HCT116 (cell line): Measurements from ENCODE around the gene HOXD9. TPM values are rescaled to one million over a fixed set of nuclear protein-coding genes. Genes with fewer than 3 reads are reported as not detected.

ENCODE experiments used
- ATAC-seq: fragments of 200-7000 bp; cut with Tn5 transposase; 2 replicates; pipeline ENCODE4 v1.9.1; 2020; ENCODE audit warnings: mild to moderate bottlenecking, moderate library complexity
- BruUV-seq: library from RNA; stranded (reverse); fragments of 400-500 nt; replicated peaks from 2 replicates; lab custom pipeline; 2021; lab: Mats Ljungman, UMichigan
- CTCF ChIA-PET: fragments of 300-600 bp; sonication (Branson Sonifier 250); formaldehyde crosslinking; loops from one replicate; lab custom pipeline; 2021; ENCODE audit warnings: antibody characterized with exemption; lab: Charles Lee
- POLR2A ChIA-PET: fragments of 300-600, 350-600 bp; sonication (Branson Sonifier 250); formaldehyde crosslinking; loops from one replicate; lab custom pipeline; 2021; ENCODE audit warnings: antibody characterized with exemption; lab: Charles Lee
- RAD21 ChIA-PET, 2 experiments: fragments of 300-600 bp; sonication (Branson Sonifier 250); formaldehyde crosslinking; loops; one replicate each; lab custom pipeline; 2023; ENCODE audit warnings: low total read pairs in 2 of 2; ENCODE audit not compliant: uncharacterized antibody in 2 of 2, unreplicated experiment in 2 of 2, low non-redundant PET in 1 of 2; lab: Charles Lee
- DNase-seq: peaks from one replicate; pipeline ENCODE4 v3.0.0-alpha.2; 2010; ENCODE audit warnings: low read depth, low spot score
- H2AFZ ChIP-seq: fragments of 200-600 bp; shearing (Covaris generic), sonication (generic); 2 replicates; pipeline ENCODE4 v1.6.1; 2017; ENCODE audit warnings: low read depth, mixed run types, mixed read lengths, antibody characterized with exemption, low read length; ENCODE audit not compliant: poor library complexity, severe bottlenecking
- H3K27ac ChIP-seq: 2 replicates; pipeline ENCODE4 v1.5.1; 2012; ENCODE audit warnings: low read depth, low read length
- H3K27me3 ChIP-seq: fragments of 200-600 bp; sonication (generic); 2 replicates; pipeline ENCODE4 v1.6.1; 2016; ENCODE audit warnings: mixed run types, low read length, mixed read lengths; ENCODE audit not compliant: insufficient read depth
- H3K36me3 ChIP-seq, 2 experiments: fragments of 200-500 bp in 1 of 2; fragments of 200-600 bp in 1 of 2; sonication (Bioruptor generic) in 1 of 2; sonication (generic) in 1 of 2; 2 replicates each; pipeline versions ENCODE4 v1.5.1 to v1.6.1; 2014 to 2016; ENCODE audit warnings: low read length in 2 of 2, inconsistent platforms in 1 of 2, mixed read lengths in 1 of 2, mixed run types in 1 of 2; ENCODE audit not compliant: insufficient read depth in 2 of 2, control insufficient read depth in 1 of 2
- H3K4me1 ChIP-seq, 2 experiments: fragments of 200-600 bp in 1 of 2; sonication (generic) in 1 of 2; 2 replicates each; pipeline versions ENCODE4 v1.5.1 to v1.6.1; 2012 to 2017; ENCODE audit warnings: low read length in 2 of 2, inconsistent platforms in 1 of 2, mild to moderate bottlenecking in 1 of 2, mixed read lengths in 1 of 2, mixed run types in 1 of 2, moderate library complexity in 1 of 2; ENCODE audit not compliant: insufficient read depth in 2 of 2, control insufficient read depth in 1 of 2
- H3K4me2 ChIP-seq: fragments of 200-600 bp; sonication (generic); 2 replicates; pipeline ENCODE4 v1.6.1; 2017; ENCODE audit warnings: mixed run types, low read length, mixed read lengths
- H3K4me3 ChIP-seq, 2 experiments: fragments of 200-600 bp in 1 of 2; sonication (generic) in 1 of 2; replicated peaks in 1 of 2; 2 replicates each; pipeline ENCODE4 v1.5.1; 2011 to 2016; ENCODE audit warnings: low read length in 2 of 2, control low read depth in 1 of 2, low read depth in 1 of 2, mild to moderate bottlenecking in 1 of 2, mixed read lengths in 1 of 2, mixed run types in 1 of 2
- H3K79me2 ChIP-seq: fragments of 200-600 bp; sonication (generic); 2 replicates; pipeline ENCODE4 v1.6.1; 2017; ENCODE audit warnings: mild to moderate bottlenecking, mixed run types, low read length, moderate library complexity, mixed read lengths; ENCODE audit not compliant: insufficient read depth
- H3K9ac ChIP-seq: fragments of 200-600 bp; sonication (generic); 2 replicates; pipeline ENCODE4 v1.6.1; 2016; ENCODE audit warnings: low read length, mixed read lengths
- H3K9me2 ChIP-seq: fragments of 200-600 bp; sonication (generic), shearing (Covaris generic); 2 replicates; pipeline ENCODE4 v1.6.1; 2017; ENCODE audit warnings: mixed run types, mild to moderate bottlenecking, moderate library complexity; ENCODE audit not compliant: insufficient read depth
- H3K9me3 ChIP-seq, 2 experiments: fragments of 200-500 bp in 1 of 2; fragments of 200-600 bp in 1 of 2; sonication (Bioruptor generic) in 1 of 2; sonication (generic) in 1 of 2; 2 replicates each; pipeline ENCODE4 v1.6.1; 2014 to 2017; ENCODE audit warnings: low read length in 2 of 2, mixed read lengths in 2 of 2, inconsistent platforms in 1 of 2, low read depth in 1 of 2, mild to moderate bottlenecking in 1 of 2, mixed run types in 1 of 2, moderate library complexity in 1 of 2; ENCODE audit not compliant: control insufficient read depth in 1 of 2, insufficient read depth in 1 of 2
- H4K20me1 ChIP-seq: fragments of 200-600 bp; sonication (generic), shearing (Covaris generic); 2 replicates; pipeline ENCODE4 v1.6.1; 2017; ENCODE audit warnings: mixed run types, mild to moderate bottlenecking, moderate library complexity; ENCODE audit not compliant: insufficient read depth
- EZH2phosphoT487 ChIP-seq: fragments of 200-600 bp; IDR thresholded peaks from 2 replicates; pipeline ENCODE4 v1.6.1; 2018; ENCODE audit warnings: antibody characterized with exemption, borderline replicate concordance
- JUND ChIP-seq: IDR thresholded peaks from 2 replicates; pipeline ENCODE4 v1.6.1; 2012
- SIN3A ChIP-seq: IDR thresholded peaks from 2 replicates; pipeline ENCODE4 v1.6.1; 2012; ENCODE audit warnings: low read depth
- SRF ChIP-seq: IDR thresholded peaks from 2 replicates; pipeline ENCODE4 v1.6.1; 2012; ENCODE audit warnings: low read depth
- intact Hi-C: fragments of 100-400 bp; cut with micrococcal nuclease; formaldehyde crosslinking; loops from 2 replicates; pipeline ENCODE4 v1.10.0; 2022
- total RNA-seq: library from RNA; stranded (reverse); gene quantifications from one replicate; pipeline ENCODE4 v1.2.1, GENCODE V29; 2021; ENCODE audit not compliant: unreplicated experiment
- TF ChIP-seq, protein P1 (sequence below), 3 experiments: fragments of 200-600 bp in 1 of 3; sonication (generic) in 1 of 3; IDR thresholded peaks in 2 of 3; conservative IDR thresholded peaks in 1 of 3; 2 replicates each; pipeline ENCODE4 v1.5.1; 2012 to 2017; ENCODE audit warnings: low read depth in 2 of 3, low read length in 2 of 3, antibody characterized with exemption in 1 of 3, borderline replicate concordance in 1 of 3, control low read depth in 1 of 3, mild to moderate bottlenecking in 1 of 3, mixed read lengths in 1 of 3, mixed run types in 1 of 3, moderate library complexity in 1 of 3; ENCODE audit not compliant: insufficient read depth in 1 of 3
- TF ChIP-seq, protein P2 (sequence below): IDR thresholded peaks from 2 replicates; pipeline ENCODE4 v1.6.1; 2012

HOXD9 gene
- total RNA-seq, 1 experiment from 2014 or later = not detected

DNA sequence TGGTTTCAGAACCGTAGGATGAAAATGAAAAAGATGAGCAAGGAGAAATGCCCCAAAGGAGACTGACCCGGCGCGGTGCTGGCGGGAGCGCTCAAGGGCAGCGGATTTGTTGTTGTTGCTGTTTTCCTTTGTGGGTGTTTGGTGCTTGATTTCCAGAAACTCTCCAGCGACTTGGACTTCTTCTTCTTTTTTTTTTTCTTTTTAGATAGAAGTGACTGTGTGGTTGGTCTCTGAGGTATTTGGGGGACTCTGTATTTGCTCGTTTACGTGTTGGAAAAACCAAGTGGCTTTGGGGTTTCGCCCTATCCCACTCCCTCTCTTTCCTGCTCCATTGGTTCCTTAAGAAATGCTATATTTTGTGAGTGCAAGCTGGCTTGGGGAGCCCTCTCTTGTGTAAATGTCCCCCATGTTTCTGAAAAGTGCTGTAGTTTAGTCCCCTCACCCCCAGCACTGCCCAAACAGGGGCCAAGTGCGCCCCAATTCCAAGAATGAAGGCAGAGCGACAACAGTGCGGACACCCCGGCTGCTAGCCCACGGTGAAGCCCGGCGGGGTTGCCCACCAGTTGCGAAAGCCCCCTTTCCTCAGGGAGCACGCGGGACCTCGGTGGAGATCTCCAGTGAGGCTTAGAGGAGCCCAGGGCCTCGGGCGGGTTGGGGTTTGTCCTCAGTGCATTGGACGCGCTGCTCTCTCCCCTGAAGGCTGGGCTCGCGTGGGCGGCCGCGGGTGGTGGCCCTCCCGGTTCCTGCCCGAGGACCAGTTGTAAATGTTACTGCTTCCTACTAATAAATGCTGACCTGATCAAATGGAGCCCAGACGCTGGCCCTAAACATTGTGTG is 1.8 kb downstream of the HOXD9 start:
- Histone ChIP-seq H3K4me3 (no peak overlapping the region), H3K4me1 (peaks cover 0 to 5% of the 10 kb centered on the region in 2 experiments; a peak in 2 of 4 replicates), H3K27ac (no peak overlapping the region), H3K9me3 (no peaks in the 10 kb centered on the region), H4K20me1 (no peaks in the 10 kb centered on the region), H3K27me3 (no peaks in the 10 kb centered on the region), H2AFZ (no peak overlapping the region), H3K79me2 (no peaks in the 10 kb centered on the region), H3K4me2 (no peak overlapping the region), H3K9ac (no peak overlapping the region), H3K9me2 (no peaks in the 10 kb centered on the region), H3K36me3 (no peaks in the 10 kb centered on the region)
- CTCF ChIA-PET = no interaction called here
- RAD21 ChIA-PET = no interaction called here
- no peak for ATAC-seq
- TF ChIP-seq EZH2phosphoT487 (no peak), JUND (no peak), SIN3A (no peak), SRF (no peak)
- TF ChIP-seq, protein P1, sequence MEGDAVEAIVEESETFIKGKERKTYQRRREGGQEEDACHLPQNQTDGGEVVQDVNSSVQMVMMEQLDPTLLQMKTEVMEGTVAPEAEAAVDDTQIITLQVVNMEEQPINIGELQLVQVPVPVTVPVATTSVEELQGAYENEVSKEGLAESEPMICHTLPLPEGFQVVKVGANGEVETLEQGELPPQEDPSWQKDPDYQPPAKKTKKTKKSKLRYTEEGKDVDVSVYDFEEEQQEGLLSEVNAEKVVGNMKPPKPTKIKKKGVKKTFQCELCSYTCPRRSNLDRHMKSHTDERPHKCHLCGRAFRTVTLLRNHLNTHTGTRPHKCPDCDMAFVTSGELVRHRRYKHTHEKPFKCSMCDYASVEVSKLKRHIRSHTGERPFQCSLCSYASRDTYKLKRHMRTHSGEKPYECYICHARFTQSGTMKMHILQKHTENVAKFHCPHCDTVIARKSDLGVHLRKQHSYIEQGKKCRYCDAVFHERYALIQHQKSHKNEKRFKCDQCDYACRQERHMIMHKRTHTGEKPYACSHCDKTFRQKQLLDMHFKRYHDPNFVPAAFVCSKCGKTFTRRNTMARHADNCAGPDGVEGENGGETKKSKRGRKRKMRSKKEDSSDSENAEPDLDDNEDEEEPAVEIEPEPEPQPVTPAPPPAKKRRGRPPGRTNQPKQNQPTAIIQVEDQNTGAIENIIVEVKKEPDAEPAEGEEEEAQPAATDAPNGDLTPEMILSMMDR (IDR thresholded peaks at IDR 0.05 in 2 of 3, conservative IDR thresholded peaks at IDR 0.05 in 1 of 3; ENCODE audit: borderline replicate concordance in 1 of 3, insufficient read depth in 1 of 3, low read depth in 2 of 3, low read length in 2 of 3) = no peak
- TF ChIP-seq, protein P2, sequence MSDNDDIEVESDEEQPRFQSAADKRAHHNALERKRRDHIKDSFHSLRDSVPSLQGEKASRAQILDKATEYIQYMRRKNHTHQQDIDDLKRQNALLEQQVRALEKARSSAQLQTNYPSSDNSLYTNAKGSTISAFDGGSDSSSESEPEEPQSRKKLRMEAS = no peak
- POLR2A ChIA-PET = no interaction called here
- intact Hi-C loops = no loop called here
- no TSS peak for BruUV-seq
- DNase-seq = no peak
